Colonic mucosa (tissue), 4 donors: ENCODE data around the gene CYYR1. TPM values are rescaled to one million over a fixed set of nuclear protein-coding genes. Genes with fewer than 3 reads are reported as not detected.

Experiments
- DNase-seq: peaks from one replicate; pipeline ENCODE4 v3.0.0-alpha.2; 2020
- H3K27ac ChIP-seq: fragments of 200-600 bp; one replicate; pipeline ENCODE4 v1.8.0; 2021
- H3K27me3 ChIP-seq: fragments of 200-600 bp; one replicate; pipeline ENCODE4 v1.8.0; 2021
- H3K36me3 ChIP-seq: fragments of 200-600 bp; one replicate; pipeline ENCODE4 v1.8.0; 2021
- H3K4me1 ChIP-seq: fragments of 200-600 bp; one replicate; pipeline ENCODE4 v1.8.0; 2021; ENCODE audit warnings: mild to moderate bottlenecking
- H3K4me3 ChIP-seq: fragments of 200-600 bp; one replicate; pipeline ENCODE4 v1.8.0; 2021
- H3K9ac ChIP-seq, 2 donors: one replicate each; pipeline ENCODE4 v1.7.0; 2013; ENCODE audit warnings: control low read depth in 2 of 2, low read depth in 2 of 2, low read length in 2 of 2
- H3K9me3 ChIP-seq: fragments of 200-600 bp; one replicate; pipeline ENCODE4 v1.8.0; 2021
- intact Hi-C: fragments of 100-400 bp; cut with DNase I; formaldehyde crosslinking; loops from one replicate; pipeline ENCODE4 v1.14.1; 2022
- total RNA-seq, 2 donors: library from RNA; stranded (reverse); fragmentation: NEBNext Ultra II Directional in 1 of 2; extraction: Animal tissue kit (Norgen Biotek cat#: 25700) in 1 of 2; gene quantifications; one replicate each; pipeline ENCODE4 v1.2.1, GENCODE V29; 2021
- TF ChIP-seq, protein P1 (sequence below): fragments of 200-600 bp; IDR thresholded peaks from one replicate; pipeline ENCODE4 v1.8.0; 2022; ENCODE audit warnings: antibody characterized with exemption, mild to moderate bottlenecking
- donor health status: healthy.
- donor health status: DM: no; HTN: no; CAD: no.
- donor health status: DM: no; HTN: no; CAD: no.

Gene CYYR1
- total RNA-seq, 2 donors from 2014 or later, result 1.6 to 5.5 TPM

- Histone ChIP-seq H3K4me3 (no peak overlapping the region), H3K9ac (no peak overlapping the region), H3K27me3 (no peaks in the 10 kb centered on the region), H3K9me3 (no peaks in the 10 kb centered on the region), H3K36me3 (no peaks in the 10 kb centered on the region), H3K27ac (no peak overlapping the region), H3K4me1 (no peaks in the 10 kb centered on the region)
- TF ChIP-seq, protein P1, sequence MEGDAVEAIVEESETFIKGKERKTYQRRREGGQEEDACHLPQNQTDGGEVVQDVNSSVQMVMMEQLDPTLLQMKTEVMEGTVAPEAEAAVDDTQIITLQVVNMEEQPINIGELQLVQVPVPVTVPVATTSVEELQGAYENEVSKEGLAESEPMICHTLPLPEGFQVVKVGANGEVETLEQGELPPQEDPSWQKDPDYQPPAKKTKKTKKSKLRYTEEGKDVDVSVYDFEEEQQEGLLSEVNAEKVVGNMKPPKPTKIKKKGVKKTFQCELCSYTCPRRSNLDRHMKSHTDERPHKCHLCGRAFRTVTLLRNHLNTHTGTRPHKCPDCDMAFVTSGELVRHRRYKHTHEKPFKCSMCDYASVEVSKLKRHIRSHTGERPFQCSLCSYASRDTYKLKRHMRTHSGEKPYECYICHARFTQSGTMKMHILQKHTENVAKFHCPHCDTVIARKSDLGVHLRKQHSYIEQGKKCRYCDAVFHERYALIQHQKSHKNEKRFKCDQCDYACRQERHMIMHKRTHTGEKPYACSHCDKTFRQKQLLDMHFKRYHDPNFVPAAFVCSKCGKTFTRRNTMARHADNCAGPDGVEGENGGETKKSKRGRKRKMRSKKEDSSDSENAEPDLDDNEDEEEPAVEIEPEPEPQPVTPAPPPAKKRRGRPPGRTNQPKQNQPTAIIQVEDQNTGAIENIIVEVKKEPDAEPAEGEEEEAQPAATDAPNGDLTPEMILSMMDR, result no peak
- intact Hi-C loops, result no loop called here
- no peak for DNase-seq
Measured at GRCh38 chr21:26453267-26453666, 119.8 kb downstream of the CYYR1 start.

DNA sequence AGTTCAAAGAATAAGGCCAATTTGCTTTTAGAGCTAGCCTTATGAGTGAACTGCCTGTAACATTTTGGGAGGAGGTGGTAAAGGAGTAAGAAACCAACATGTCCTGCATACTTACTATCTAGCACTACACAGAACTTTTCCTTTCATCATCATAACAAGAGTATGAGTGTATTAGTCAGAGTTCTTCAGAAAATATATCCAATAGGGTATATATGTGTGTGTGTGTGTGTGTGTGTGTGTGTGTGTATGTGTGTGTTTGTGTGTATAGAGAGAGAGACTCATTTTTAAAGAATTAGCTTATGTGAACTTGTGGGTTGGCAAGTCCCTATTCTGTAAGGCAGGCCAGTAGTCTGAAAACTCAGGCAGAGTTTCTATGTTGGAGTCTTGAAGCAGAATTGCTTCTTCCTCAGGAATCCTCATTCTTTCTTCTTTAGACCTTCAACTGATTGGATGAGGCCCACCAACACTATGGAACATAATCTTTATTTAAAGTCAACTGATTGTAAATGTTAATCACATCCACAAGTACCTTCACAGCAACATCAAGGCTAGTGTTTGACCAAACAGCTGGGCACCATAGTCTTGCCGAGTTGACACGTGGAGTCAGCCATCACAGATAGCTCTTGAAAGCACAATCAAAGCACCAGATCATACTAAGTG, 121.9 kb downstream of the CYYR1 start:
- Histone ChIP-seq H3K9ac (no peak overlapping the region), H3K27me3 (no peaks in the 10 kb centered on the region), H3K4me1 (no peaks in the 10 kb centered on the region), H3K36me3 (no peaks in the 10 kb centered on the region), H3K4me3 (no peak overlapping the region), H3K9me3 (no peaks in the 10 kb centered on the region), H3K27ac (no peak overlapping the region)
- DNase-seq, result no peak
- intact Hi-C loops, result no loop called here
- TF ChIP-seq, protein P1, result no peak

- Histone ChIP-seq H3K9me3 (no peaks in the 10 kb centered on the region), H3K36me3 (no peaks in the 10 kb centered on the region), H3K9ac (no peak overlapping the region), H3K27ac (no peak overlapping the region), H3K4me1 (no peaks in the 10 kb centered on the region), H3K27me3 (no peaks in the 10 kb centered on the region), H3K4me3 (no peak overlapping the region)
- TF ChIP-seq, protein P1, result no peak
- no peak for DNase-seq
- intact Hi-C loops, result no loop called here
Measured at GRCh38 chr21:26449161-26449560, 123.9 kb downstream of the CYYR1 start.

DNA sequence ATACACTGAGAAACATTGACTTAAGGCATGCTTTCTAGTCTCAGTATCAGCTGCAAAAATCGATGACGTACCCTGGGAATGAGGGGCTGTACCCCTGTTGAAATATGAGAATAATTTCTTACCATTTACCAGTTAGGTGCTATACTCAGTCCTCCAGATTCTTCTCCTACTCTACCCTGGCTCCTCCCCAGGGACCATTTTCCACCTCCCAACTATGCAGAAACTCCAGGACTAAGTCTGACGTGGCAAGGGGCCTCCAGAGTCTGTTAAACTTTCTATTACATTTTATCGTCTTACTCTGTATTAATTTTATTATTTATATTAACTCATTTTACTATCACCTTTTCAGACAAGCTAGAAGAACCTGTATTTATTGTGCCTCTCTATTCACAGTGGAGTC, 124.3 kb downstream of the CYYR1 start:
- Histone ChIP-seq H3K27me3 (no peaks in the 10 kb centered on the region), H3K27ac (no peak overlapping the region), H3K9ac (no peak overlapping the region), H3K36me3 (no peaks in the 10 kb centered on the region), H3K4me3 (no peak overlapping the region), H3K9me3 (no peaks in the 10 kb centered on the region), H3K4me1 (no peaks in the 10 kb centered on the region)
- TF ChIP-seq, protein P1, result no peak
- intact Hi-C loops, result no loop called here
- no peak for DNase-seq

DNA sequence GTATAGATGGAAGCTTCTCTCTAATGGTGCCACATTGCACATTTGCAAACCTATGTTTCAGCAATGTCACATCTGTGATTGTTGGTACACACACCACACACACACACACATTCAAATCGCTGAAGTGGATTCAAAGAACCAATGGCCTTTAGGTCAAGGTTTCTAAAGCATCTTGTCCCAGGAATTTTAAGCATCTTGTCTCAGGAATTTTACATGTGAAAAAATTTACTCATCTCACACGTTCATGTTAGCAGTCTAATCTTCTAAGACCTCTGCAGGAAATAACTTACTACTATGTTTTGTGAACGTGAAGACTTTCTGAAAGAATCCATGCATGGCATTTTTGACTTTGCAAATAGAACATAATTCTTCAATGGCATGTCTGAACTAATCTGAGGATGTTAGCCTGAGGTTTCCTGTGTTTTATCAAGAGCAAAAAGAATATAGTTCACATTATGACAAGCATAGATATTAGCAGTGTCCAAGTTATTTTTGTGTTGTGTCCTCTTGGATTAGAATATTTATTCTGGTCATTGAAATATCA, 125.1 kb downstream of the CYYR1 start:
- no peak overlapping the region for H3K4me3 ChIP-seq
- H3K9ac ChIP-seq, result no peak overlapping the region
- no peak overlapping the region for H3K27ac ChIP-seq
- no peaks in the 10 kb centered on the region for H3K36me3 ChIP-seq
- TF ChIP-seq, protein P1, result no peak
- H3K27me3 ChIP-seq, result no peaks in the 10 kb centered on the region
- H3K9me3 ChIP-seq, result no peaks in the 10 kb centered on the region
- H3K4me1 ChIP-seq, result no peaks in the 10 kb centered on the region
- intact Hi-C loops, result no loop called here
- no peak for DNase-seq
